ENCODE data around the gene ODF4.
"Not testable (repeated sequence)": the region's sequence is repeated elsewhere in the genome, so short reads cannot be mapped to it uniquely, and the experiment has no call there.

ODF4 gene

DNA sequence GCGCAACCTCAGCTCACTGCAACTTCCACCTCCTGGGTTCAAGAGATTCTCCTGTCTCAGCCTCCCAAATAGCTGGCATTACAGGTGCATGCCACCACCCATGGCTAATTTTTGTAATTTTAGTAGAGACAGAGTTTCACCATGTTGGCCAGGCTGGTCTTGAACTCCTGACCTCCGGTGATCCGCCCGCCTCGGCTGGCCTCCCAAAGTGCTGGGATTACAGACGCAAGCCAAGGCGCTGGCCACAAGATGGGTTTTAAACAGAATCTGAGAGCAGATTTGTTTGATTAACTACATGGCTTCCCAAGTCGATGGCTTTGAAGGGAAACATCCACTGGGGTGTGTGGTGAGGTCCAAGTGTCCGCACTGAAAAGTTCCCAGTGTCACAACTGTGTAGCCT, 54.9 kb downstream of the ODF4 start:
- DNase-seq (ENCODE audit: low spot score), result not testable (repeated sequence)
